Astrocyte (in vitro differentiated cells and primary cell): ENCODE measurements around the gene ROM1. TPM values are rescaled to one million over a fixed set of nuclear protein-coding genes. Genes with fewer than 3 reads are reported as not detected.
"Not testable (repeated sequence)": the region's sequence is repeated elsewhere in the genome, so short reads cannot be mapped to it uniquely, and the experiment has no call there.

Experiments
- DNase-seq: peaks from one replicate; pipeline ENCODE4 v3.0.0-alpha.2; 2010; ENCODE audit warnings: low read depth
- FAIRE-seq: peaks from 2 replicates; lab custom pipeline; 2011; peaks lifted over from hg19 to GRCh38; lab: Jason Lieb, UNC
- H2AFZ ChIP-seq: 2 replicates; pipeline ENCODE4 v1.6.0; 2012; ENCODE audit warnings: low read depth, low read length, inconsistent platforms
- H3K27ac ChIP-seq: 2 replicates; pipeline ENCODE4 v1.5.1; 2011; ENCODE audit warnings: low read depth, low read length, inconsistent platforms
- H3K27me3 ChIP-seq: 2 replicates; pipeline ENCODE4 v1.6.0; 2011; ENCODE audit warnings: low read length, inconsistent platforms; ENCODE audit not compliant: insufficient read depth
- H3K36me3 ChIP-seq: 2 replicates; pipeline ENCODE4 v1.5.1; 2011; ENCODE audit warnings: low read length, inconsistent platforms; ENCODE audit not compliant: insufficient read depth
- H3K4me1 ChIP-seq: 2 replicates; pipeline ENCODE4 v1.5.1; 2011; ENCODE audit warnings: low read length, inconsistent platforms; ENCODE audit not compliant: insufficient read depth
- H3K4me2 ChIP-seq: 2 replicates; pipeline ENCODE4 v1.6.0; 2012; ENCODE audit warnings: low read length, inconsistent platforms
- H3K4me3 ChIP-seq: 2 replicates; pipeline ENCODE4 v1.5.1; 2011; ENCODE audit warnings: low read depth, mild to moderate bottlenecking, low read length, inconsistent platforms; ENCODE audit not compliant: insufficient read depth
- H3K79me2 ChIP-seq: 2 replicates; pipeline ENCODE4 v1.6.0; 2012; ENCODE audit warnings: mild to moderate bottlenecking, low read length, inconsistent platforms; ENCODE audit not compliant: insufficient read depth
- H3K9ac ChIP-seq: 2 replicates; pipeline ENCODE4 v1.6.0; 2012; ENCODE audit warnings: mild to moderate bottlenecking, low read length, inconsistent platforms
- H3K9me3 ChIP-seq: 2 replicates; pipeline ENCODE4 v1.5.1; 2012; ENCODE audit warnings: low read depth, mild to moderate bottlenecking, low read length, inconsistent platforms; ENCODE audit not compliant: insufficient read depth
- H4K20me1 ChIP-seq: 2 replicates; pipeline ENCODE4 v1.6.0; 2012; ENCODE audit warnings: low read length, inconsistent platforms; ENCODE audit not compliant: insufficient read depth
- H3K27ac Mint-ChIP-seq: one replicate; pipeline ENCODE4 v1.8.0; 2021; ENCODE audit warnings: mild to moderate bottlenecking, mixed read lengths; ENCODE audit not compliant: unreplicated experiment
- H3K27me3 Mint-ChIP-seq: one replicate; pipeline ENCODE4 v1.8.0; 2021; ENCODE audit warnings: low read depth, mixed read lengths; ENCODE audit not compliant: unreplicated experiment
- H3K36me3 Mint-ChIP-seq: one replicate; pipeline ENCODE4 v1.8.0; 2021; ENCODE audit warnings: low read depth, mixed read lengths; ENCODE audit not compliant: unreplicated experiment
- H3K4me1 Mint-ChIP-seq: one replicate; pipeline ENCODE4 v1.8.0; 2021; ENCODE audit warnings: low read depth, mixed read lengths; ENCODE audit not compliant: unreplicated experiment
- H3K4me3 Mint-ChIP-seq: one replicate; pipeline ENCODE4 v1.8.0; 2021; ENCODE audit warnings: mild to moderate bottlenecking, moderate library complexity, mixed read lengths; ENCODE audit not compliant: unreplicated experiment
- H3K9me3 Mint-ChIP-seq: one replicate; pipeline ENCODE4 v1.8.0; 2021; ENCODE audit warnings: mild to moderate bottlenecking, mixed read lengths; ENCODE audit not compliant: unreplicated experiment
- EZH2 ChIP-seq: IDR thresholded peaks from 2 replicates; pipeline ENCODE4 v1.6.1; 2012; ENCODE audit warnings: mild to moderate bottlenecking, low read length, inconsistent platforms; ENCODE audit not compliant: insufficient read depth
- total RNA-seq: library from RNA; stranded (reverse); gene quantifications from 2 replicates; pipeline ENCODE4 v1.2.1, GENCODE V29; 2021
- TF ChIP-seq, protein P1 (sequence below): IDR thresholded peaks from 2 replicates; pipeline ENCODE4 v1.5.1; 2011; ENCODE audit warnings: low read depth, mild to moderate bottlenecking, inconsistent platforms, low read length, moderate library complexity; ENCODE audit not compliant: insufficient read depth

The ROM1 gene
- total RNA-seq, 1 donor from 2014 or later = 1.3 TPM

GRCh38 chr11:62566247-62566646 lies 46.8 kb upstream of the ROM1 start:
- no peak overlapping the region for H3K4me3 ChIP-seq
- no peak for TF ChIP-seq EZH2
- TF ChIP-seq, protein P1, sequence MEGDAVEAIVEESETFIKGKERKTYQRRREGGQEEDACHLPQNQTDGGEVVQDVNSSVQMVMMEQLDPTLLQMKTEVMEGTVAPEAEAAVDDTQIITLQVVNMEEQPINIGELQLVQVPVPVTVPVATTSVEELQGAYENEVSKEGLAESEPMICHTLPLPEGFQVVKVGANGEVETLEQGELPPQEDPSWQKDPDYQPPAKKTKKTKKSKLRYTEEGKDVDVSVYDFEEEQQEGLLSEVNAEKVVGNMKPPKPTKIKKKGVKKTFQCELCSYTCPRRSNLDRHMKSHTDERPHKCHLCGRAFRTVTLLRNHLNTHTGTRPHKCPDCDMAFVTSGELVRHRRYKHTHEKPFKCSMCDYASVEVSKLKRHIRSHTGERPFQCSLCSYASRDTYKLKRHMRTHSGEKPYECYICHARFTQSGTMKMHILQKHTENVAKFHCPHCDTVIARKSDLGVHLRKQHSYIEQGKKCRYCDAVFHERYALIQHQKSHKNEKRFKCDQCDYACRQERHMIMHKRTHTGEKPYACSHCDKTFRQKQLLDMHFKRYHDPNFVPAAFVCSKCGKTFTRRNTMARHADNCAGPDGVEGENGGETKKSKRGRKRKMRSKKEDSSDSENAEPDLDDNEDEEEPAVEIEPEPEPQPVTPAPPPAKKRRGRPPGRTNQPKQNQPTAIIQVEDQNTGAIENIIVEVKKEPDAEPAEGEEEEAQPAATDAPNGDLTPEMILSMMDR = no peak
- no peak overlapping the region for H3K9ac ChIP-seq
- peaks cover 89% of the 10 kb centered on the region for H4K20me1 ChIP-seq
- no peak overlapping the region for H3K27ac ChIP-seq
- no peak overlapping the region for H2AFZ ChIP-seq
- Mint-ChIP-seq H3K27ac (peak overlapping the region; percentile 83), H3K36me3 (peaks cover 38% of the 10 kb centered on the region), H3K27me3 (no peaks in the 10 kb centered on the region), H3K4me1 (peaks cover 39% of the 10 kb centered on the region), H3K4me3 (peak overlapping the region; percentile 31), H3K9me3 (no peaks in the 10 kb centered on the region)
- no peak for DNase-seq
- H3K4me1 ChIP-seq = peaks cover 11% of the 10 kb centered on the region
- H3K79me2 ChIP-seq = peaks cover 77% of the 10 kb centered on the region
- no peaks in the 10 kb centered on the region for H3K27me3 ChIP-seq
- H3K9me3 ChIP-seq = no peaks in the 10 kb centered on the region
- no peak for FAIRE-seq
- H3K36me3 ChIP-seq = peaks cover 61% of the 10 kb centered on the region
- H3K4me2 ChIP-seq = no peak overlapping the region

- Histone ChIP-seq H3K27me3 (no peaks in the 10 kb centered on the region), H3K4me3 (no peak overlapping the region), H3K9ac (no peak overlapping the region), H3K4me1 (peaks cover 17% of the 10 kb centered on the region), H3K9me3 (no peaks in the 10 kb centered on the region), H3K27ac (no peak overlapping the region), H3K79me2 (peaks cover 85% of the 10 kb centered on the region), H3K4me2 (no peak overlapping the region), H2AFZ (no peak overlapping the region), H3K36me3 (peaks cover 62% of the 10 kb centered on the region), H4K20me1 (peaks cover 89% of the 10 kb centered on the region)
- H3K27ac Mint-ChIP-seq = peak overlapping the region; percentile 83
- FAIRE-seq (no peak), DNase-seq (no peak)
- H3K27me3 Mint-ChIP-seq = no peaks in the 10 kb centered on the region
- peaks cover 40% of the 10 kb centered on the region for H3K4me1 Mint-ChIP-seq
- H3K9me3 Mint-ChIP-seq = no peaks in the 10 kb centered on the region
- peaks cover 38% of the 10 kb centered on the region for H3K36me3 Mint-ChIP-seq
- TF ChIP-seq, protein P1 = no peak
- TF ChIP-seq EZH2 = no peak
- no peak overlapping the region for H3K4me3 Mint-ChIP-seq
These were observed 45.9 kb upstream of the ROM1 start for GRCh38 chr11:62567018-62567633.

DNA sequence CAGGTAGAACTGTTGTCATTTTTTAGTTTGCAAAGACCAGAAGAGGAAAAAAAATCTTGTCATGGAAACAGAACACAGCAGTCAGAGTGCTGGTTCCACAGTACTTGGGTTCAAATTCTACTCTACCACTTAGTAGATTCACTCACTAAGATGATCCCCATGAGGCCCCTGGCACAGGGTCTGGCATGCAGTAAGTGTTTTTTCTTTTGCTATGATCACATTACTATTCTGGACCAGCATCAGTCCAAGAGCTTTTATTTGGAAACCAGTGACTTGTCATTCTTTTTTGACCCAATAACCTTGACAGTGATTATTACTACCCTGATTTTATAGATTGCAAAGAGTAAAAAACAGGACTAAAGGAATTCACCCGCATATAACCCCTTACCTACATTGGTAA lies 43.4 kb upstream of the ROM1 start:
- peaks cover 51% of the 10 kb centered on the region for H3K36me3 ChIP-seq
- H4K20me1 ChIP-seq = peaks cover 83% of the 10 kb centered on the region
- H3K27ac Mint-ChIP-seq = no peak overlapping the region

DNA sequence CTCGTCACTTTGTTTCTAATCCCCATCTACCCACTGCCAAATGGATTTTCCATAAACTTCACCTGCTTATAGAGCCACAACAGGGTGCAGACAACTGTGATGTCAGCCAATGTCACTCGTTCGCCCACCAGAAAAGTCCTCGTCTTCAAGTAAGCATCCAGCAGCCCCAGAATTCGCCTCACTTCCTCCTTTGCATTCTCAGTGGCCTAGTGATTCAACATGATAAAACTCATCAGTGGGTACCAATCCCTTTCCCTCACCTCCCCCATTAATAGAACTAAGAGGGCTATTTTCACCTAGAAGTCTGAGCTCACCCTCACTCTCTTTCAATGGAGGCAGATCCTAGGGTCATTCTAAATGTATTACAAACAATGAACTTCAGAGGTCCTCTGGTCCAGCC lies 42.2 kb upstream of the ROM1 start:
- H3K27ac Mint-ChIP-seq = peak overlapping the region; percentile 16
- H3K27ac ChIP-seq, H3K9me3 Mint-ChIP-seq, H3K27me3 ChIP-seq, H3K9me3 ChIP-seq, H2AFZ ChIP-seq, FAIRE-seq, DNase-seq, H3K27me3 Mint-ChIP-seq: not testable (repeated sequence)
- Histone ChIP-seq H3K9ac (peak overlapping the region; percentile 96), H3K4me1 (peaks cover 30% of the 10 kb centered on the region), H4K20me1 (peaks cover 72% of the 10 kb centered on the region), H3K4me2 (peak overlapping the region; percentile 92), H3K4me3 (peak overlapping the region; percentile 20), H3K79me2 (peaks cover 96% of the 10 kb centered on the region), H3K36me3 (peaks cover 41% of the 10 kb centered on the region)
- peaks cover 43% of the 10 kb centered on the region for H3K36me3 Mint-ChIP-seq
- peak overlapping the region; percentile 100 for H3K4me3 Mint-ChIP-seq
- peaks cover 44% of the 10 kb centered on the region for H3K4me1 Mint-ChIP-seq

More for the DNA sequence above, 43.4 kb upstream of the ROM1 start:
- Histone ChIP-seq H3K27me3 (no peaks in the 10 kb centered on the region), H3K4me2 (peak overlapping the region; percentile 92), H3K4me3 (no peak overlapping the region), H3K9ac (peak overlapping the region; percentile 13), H2AFZ (no peak overlapping the region), H3K27ac (no peak overlapping the region), H3K4me1 (peaks cover 17% of the 10 kb centered on the region), H3K79me2 (peaks cover 95% of the 10 kb centered on the region), H3K9me3 (no peaks in the 10 kb centered on the region)
- H3K27me3 Mint-ChIP-seq = no peaks in the 10 kb centered on the region
- FAIRE-seq = no peak
- peaks cover 42% of the 10 kb centered on the region for H3K4me1 Mint-ChIP-seq
- TF ChIP-seq EZH2 = no peak
- TF ChIP-seq, protein P1 = no peak
- DNase-seq = no peak
- peak overlapping the region; percentile 2 for H3K4me3 Mint-ChIP-seq
- H3K9me3 Mint-ChIP-seq = no peaks in the 10 kb centered on the region
- H3K36me3 Mint-ChIP-seq = peaks cover 46% of the 10 kb centered on the region
